Medulla oblongata (tissue), 1 donor: ENCODE measurements around the gene CAGE1.

ENCODE experiments used
- DNase-seq: peaks from one replicate; pipeline ENCODE4 v3.0.0-alpha.2; 2015; ENCODE audit errors: extremely low spot score

Gene CAGE1

GRCh38 chr6:7389451-7390225 lies at the start of gene CAGE1, which contains the start of gene RIOK1:
TSS of gene CAGE1 (minus strand) at chr6:7389742. CDS start at chr6:7387173, 2,569 bp downstream.
TSS of gene RIOK1 (plus strand) at chr6:7389808. CDS start at chr6:7390003, 195 bp downstream.
- DNase-seq, result peak; percentile 96

DNA sequence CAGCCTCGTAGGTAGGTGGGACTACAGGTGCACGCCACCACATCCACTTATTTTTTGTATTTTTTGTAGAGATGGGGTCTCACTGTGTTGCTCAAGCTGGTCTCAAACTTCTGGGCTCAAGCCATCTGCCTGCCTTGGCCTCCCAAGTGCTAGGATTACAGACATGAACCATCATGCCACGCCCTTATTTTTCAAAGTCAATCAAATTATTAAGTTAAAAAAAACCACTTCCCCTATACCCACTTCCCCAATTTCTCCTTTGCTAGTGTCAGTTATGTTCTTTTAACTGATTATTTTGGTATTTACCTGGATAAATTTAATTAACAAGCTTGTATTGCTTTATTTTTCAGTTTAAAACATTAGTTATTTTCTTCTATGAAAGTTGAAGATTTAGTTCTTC lies 49.7 kb upstream of the CAGE1 start:
- no peak for DNase-seq

DNA sequence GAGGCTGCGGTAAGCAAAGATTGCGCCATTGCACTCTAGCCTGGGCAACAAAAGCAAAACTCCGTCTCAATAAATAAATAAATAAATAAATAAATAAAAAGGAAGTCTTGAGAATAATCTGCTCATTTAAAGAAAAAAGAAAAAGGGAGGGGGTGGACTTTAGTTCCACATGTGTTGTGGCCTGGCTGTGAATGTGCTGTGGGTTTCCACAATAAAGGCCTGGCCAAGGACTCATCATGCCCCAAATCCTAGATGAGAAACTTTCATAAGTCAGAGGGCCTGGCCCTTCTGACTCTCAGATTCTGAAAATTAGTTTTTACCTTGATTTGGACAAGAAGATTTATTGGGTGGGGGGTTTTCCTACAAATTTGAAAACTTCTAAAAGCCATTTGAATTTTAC lies 48.5 kb upstream of the CAGE1 start:
- DNase-seq, result no peak

GRCh38 chr6:7434672-7435071 lies 45.1 kb upstream of the CAGE1 start:
- no peak for DNase-seq

DNA sequence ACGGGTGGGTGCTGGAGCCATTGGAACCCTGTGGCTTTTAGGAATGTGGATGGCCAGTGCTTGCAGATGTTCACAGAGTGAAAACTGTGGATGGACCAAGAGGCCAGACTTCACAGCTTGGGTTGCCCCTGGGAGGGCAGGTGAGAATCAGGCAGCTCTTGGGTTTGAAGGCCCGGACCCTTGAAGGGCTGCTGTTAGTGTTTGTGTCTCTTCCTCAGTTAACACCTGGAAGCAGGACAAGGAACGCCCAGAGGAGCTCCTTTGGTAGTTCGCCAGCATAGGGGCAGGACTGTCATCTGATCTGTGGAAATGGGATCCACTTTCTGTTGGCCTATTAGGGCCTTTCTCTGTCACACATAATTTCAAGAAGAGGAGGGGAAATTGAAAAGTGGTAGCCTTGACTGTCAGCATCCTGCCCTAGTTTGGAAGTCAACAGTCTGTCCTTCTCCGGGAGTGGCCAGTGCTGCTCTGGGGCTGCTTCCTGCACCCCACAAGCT lies 43.6 kb upstream of the CAGE1 start:
- no peak for DNase-seq

- no peak for DNase-seq
Measured at GRCh38 chr6:7432391-7433120, 43.0 kb upstream of the CAGE1 start.

GRCh38 chr6:7431674-7432390 lies 42.3 kb upstream of the CAGE1 start:
- no peak for DNase-seq

DNA sequence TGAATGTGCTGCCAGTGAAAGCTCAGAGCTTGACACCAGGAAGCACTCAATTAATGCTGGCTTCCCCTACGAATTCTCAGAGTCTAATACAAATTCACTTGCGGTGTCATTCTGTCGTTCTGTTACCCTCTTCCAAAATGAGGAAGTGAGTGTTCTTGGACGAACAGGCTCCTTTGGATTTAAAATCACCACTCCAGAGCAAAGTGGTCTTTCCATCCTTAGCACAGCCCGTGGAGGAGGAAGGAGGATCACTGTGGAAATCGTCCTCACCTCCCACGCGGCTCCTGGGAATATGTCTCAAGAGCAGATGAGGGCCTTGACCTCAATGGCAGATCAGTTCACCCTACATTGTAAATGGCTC lies 41.8 kb upstream of the CAGE1 start:
- no peak for DNase-seq

DNA sequence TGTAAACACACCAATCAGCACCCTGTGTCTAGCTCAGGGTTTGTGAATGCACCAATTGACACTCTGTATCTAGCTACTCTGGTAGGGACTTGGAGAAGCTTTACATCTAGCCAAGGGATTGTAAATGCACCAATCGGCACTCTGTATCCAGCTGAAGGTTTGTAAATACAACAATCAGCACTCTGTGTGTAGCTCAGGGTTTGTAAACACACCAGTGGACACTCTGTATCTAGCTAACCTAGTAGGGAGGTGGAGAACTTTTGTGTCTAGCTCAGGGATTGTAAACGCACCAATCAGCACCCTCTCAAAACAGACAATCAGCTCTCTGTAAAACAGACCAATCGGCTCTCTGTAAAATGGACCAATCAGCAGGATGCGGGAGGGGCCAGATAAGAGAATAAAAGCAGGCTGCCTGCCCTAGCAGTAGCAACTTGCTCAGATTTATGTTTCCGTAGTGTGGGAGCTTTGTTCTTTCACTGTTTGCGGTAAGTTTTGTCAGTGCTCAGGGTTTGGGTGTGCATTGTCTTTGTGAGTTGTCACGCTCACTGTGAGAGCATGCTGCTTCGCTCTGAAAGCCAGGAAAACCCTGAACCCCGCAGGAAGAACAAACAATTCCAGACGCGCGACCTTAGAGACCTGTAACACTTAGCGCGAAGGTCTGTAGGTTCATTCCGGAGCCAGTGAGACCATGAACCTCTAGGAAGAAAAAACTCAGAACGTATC lies 37.1 kb upstream of the CAGE1 start:
- no peak for DNase-seq

DNA sequence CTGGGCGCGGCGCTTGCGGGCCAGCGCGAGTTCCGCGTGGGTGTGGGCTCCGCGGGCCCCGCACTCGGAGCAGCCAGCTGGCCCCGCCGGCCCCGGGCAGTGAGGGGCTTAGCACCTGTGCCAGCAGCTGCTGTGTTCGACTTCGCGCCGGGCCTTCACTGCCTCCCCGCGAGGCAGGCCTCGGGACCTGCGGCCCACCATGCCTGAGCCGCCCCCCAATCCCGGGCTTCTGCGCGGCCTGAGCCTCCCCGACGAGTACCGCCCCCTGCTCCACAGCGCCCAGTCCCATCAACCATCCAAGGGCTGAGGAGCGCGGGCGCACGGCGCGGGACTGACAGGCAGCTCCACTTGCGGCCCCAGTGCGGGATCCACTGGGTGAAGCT lies 36.3 kb upstream of the CAGE1 start:
- DNase-seq, result no peak

GRCh38 chr6:7424967-7425807 lies 35.6 kb upstream of the CAGE1 start:
- peak; percentile 22 for DNase-seq

- no peak for DNase-seq
Measured at GRCh38 chr6:7424058-7424457, 34.5 kb upstream of the CAGE1 start.

- DNase-seq, result no peak
Measured at GRCh38 chr6:7421066-7421465, 31.5 kb upstream of the CAGE1 start.

DNA sequence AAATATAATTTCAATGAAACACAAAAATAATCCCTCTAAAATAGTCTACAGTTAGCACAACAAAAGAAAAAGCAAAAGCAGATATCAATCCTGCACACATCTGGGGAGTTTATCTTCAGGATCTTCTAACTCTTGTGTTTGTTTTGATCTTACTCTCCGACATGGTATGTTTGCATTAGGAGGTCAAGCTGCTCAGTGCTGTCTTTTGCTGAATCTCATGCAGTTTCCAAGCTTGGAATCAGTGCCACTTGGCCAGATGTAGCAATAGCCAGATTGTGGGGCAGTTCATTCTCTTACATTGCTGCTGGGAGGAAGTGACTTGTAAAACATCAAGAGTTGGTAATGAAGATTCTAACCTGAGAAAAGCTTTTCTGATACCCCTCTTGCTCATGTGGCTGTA lies 29.5 kb upstream of the CAGE1 start:
- no peak for DNase-seq

DNA sequence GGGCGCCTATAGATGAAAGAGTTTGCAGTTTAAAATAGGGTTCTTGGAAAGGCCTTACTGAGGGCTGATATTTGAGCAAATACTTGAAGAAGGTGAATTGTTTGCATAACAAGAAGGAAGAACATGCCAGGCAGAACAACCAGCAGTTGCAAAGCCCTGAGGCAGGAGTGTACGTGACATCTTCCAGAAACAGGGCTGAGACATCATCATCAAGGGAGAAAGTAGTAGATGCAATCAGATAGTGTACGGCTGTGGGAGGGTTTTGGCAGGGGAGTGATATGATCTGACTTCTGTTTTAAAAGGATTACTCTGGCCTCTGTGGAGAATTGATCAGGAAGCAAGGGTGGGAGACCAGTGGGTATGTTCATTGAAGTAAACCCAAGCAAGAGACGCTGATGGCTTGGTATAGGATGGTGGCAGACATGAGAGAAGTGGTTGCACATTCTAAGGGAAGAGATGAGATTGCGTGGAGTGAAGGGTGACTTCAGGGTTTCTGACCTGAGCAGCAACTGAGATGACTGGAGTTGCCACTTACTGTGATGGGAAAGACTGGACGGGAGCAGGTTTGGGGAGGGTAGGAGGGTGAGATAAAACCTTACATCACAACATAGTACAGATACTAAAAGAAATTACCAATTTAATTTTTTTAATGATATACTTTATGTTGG lies 28.8 kb upstream of the CAGE1 start:
- DNase-seq, result no peak

DNA sequence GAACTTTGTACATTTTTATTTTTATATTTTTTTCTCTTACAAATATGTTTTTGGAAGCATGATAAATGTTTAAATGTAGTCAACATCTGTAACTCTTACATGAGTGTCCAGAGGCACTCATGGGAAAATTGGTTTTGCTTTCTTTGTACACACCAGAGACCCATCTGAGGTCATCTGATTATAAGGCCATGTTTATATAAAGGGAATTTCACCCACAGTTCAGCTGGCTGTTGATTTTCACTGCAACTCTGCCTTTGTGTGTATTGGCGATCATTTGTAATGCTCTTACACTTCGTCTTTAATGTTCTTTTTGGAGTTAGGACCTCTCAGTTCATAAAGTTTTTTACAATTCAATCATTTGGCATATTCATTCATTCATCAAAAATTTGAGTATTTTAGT lies 28.1 kb upstream of the CAGE1 start:
- DNase-seq, result no peak

DNA sequence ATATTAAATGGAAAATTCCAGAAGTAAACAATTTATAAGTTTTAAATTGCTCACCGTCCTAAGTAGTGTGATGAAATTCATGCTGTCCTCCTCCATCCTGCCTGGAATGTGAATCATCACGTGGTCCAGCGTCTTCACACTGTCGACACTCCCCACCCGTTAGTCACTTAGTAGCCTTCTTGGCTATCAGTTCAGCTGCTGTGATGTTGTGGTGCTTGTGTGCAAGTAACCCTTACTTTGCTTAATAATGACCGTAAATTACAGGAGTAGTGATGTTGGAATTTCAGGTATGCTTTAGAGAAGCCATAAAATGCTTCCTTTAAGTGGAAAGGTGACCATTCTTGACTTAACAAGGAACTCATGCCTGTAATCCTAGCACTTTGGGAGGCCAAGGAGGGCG lies 25.3 kb upstream of the CAGE1 start:
- no peak for DNase-seq

- no peak for DNase-seq
Measured at GRCh38 chr6:7413151-7413823, 23.7 kb upstream of the CAGE1 start.

DNA sequence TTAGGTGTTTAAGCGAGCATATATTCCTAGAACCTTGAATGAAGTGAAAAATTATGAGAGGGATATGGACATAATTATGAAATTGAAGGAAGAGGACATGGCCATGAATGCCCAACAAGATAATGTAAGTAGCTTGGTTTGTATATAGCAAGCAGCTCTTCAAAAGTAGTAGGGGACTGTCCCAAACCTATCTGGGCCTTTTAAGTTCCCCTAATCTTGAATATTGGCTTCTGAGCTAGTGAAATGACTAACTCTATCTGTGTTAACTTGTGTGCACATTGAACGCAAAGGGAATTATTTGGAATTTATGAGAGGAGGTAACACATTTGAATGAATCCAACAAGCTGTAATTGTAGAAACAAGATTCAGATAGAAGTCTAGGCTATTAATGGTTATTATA lies 21.8 kb upstream of the CAGE1 start:
- no peak for DNase-seq

DNA sequence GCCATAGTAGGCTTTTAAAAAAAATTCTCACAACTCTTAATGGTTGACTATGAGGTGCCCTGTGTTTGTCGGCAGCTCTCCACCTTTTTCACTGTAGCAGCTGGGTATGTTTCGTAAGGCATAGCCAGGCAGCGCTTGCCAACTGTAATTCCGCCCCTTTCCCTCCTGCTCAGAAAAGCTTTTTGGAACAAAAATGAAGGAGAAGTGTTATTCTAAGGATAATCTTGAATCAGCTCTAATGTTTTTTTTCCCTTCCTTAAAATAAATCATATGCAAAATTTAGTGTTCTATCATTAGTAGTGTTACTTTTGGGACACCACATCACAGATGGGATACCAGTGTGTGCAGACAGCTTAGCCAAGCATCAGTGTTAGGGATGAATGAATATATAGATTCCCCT lies 21.3 kb upstream of the CAGE1 start:
- no peak for DNase-seq
